LNCaP clone FGC (cell line): ENCODE results near the gene ZNF585A.
A peak's percentile ranks its signal among the peaks of the same experiment; 100 is the strongest.

Source experiments
- DNase-seq: peaks from one replicate; pipeline ENCODE4 v3.0.0-alpha.2; 2011; ENCODE audit warnings: low read depth
- H3K4me3 ChIP-seq: 2 replicates; pipeline ENCODE4 v1.5.1; 2011; ENCODE audit warnings: mild to moderate bottlenecking, low read depth, low read length, control low read depth
- TF ChIP-seq, protein P1 (sequence below): IDR thresholded peaks from 2 replicates; pipeline ENCODE4 v1.5.1; 2012; ENCODE audit warnings: mild to moderate bottlenecking; ENCODE audit not compliant: control insufficient read depth, insufficient read depth; ENCODE audit errors: extremely low read depth

The ZNF585A gene

DNA sequence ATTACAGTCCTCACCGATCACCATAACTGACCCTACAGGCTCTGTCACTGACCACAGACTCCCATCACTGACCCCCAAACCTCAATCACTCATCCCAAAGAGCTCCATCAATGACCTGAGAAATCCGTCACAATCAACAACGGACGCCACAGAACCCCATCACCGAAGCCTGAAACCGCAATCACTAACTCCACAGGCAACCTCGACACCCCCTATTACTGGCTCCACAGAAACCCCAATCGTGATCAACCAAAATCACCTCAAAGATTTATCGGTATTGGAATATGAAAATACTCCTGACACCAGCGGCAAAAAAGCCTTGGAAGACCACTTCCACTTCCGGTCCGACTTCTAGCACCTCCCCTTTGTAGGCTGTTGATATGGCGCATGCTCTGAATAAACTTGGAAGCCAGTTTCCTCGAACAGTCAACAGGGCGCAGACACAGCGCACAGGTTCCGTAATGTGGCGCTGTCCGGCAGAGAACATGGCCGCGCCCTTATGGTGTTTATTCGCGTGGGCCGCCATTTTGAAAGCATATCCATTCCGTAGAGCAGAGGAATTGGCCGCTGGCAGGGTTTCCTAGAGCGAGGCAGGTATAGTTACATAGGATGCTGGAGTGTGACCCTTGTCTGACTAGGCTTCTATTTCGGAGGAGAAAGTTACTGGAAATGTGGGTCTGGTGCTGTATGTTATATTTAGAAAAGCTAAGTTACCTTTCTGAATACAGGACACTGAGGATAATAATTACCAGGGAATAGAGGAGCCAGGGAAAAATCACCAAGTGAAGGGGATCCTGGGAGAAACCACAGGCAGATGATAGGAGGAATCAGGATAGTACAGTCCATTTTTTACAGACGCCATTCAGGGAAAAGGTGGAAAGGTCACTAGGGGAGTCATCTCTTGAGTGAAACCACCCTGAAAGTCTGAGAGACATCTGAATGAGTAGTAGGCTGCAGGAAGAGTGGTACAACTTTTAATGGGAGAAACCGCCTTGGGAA is at the start of gene ZNF585A:
Gene ZNF585A (minus strand): TSS at position 328 of the 999 bp plus-strand sequence. CDS start 2,785 bp downstream, outside the sequence.
- peak within 1 kb of the TSS; percentile 95 for H3K4me3 ChIP-seq
- TF ChIP-seq, protein P1, sequence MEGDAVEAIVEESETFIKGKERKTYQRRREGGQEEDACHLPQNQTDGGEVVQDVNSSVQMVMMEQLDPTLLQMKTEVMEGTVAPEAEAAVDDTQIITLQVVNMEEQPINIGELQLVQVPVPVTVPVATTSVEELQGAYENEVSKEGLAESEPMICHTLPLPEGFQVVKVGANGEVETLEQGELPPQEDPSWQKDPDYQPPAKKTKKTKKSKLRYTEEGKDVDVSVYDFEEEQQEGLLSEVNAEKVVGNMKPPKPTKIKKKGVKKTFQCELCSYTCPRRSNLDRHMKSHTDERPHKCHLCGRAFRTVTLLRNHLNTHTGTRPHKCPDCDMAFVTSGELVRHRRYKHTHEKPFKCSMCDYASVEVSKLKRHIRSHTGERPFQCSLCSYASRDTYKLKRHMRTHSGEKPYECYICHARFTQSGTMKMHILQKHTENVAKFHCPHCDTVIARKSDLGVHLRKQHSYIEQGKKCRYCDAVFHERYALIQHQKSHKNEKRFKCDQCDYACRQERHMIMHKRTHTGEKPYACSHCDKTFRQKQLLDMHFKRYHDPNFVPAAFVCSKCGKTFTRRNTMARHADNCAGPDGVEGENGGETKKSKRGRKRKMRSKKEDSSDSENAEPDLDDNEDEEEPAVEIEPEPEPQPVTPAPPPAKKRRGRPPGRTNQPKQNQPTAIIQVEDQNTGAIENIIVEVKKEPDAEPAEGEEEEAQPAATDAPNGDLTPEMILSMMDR = no peak
- DNase-seq = peak; percentile 95

DNA sequence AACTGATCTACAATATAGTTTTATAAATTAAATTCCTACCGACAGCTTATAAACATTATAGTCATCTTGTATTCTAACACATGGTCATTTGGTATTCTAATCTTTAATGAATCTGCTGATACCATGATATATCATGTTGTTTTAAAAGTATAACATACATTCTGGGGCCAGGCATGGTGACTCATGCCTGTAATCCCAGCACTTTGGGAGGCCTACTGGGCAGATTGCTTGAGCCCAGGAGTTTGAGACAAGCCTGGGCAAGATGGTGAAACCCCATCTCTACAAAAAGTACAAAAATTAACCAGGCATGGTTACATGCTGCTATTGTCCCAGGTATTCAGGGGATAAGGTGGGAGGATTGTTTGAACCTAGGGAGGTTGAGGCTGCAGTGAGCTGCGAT is 48.6 kb upstream of the ZNF585A start:
- DNase-seq = no peak

DNA sequence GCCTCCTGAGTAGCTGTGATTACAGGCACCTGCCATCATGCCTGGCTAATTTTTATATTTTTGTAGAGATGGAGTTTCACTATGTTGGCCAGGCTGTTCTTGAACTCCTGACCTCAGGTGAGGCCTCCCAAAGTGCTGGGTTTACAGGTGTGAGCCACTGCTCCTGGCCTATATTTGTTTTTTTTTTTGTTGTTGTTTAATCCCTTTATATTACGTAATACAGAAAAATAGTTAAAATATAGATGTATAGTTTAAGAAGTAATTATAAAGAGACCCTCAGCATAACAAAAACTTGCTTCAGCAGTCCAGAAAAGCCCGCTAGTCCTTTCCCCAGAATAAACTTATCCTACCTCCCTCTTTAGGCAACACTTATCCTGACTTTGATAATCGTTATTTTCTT is 47.9 kb upstream of the ZNF585A start:
- H3K4me3 ChIP-seq = no peak overlapping the region
- no peak for DNase-seq
- TF ChIP-seq, protein P1 = no peak

More for the DNA sequence above, 48.6 kb upstream of the ZNF585A start:
- H3K4me3 ChIP-seq = no peak overlapping the region
- TF ChIP-seq, protein P1 = no peak

DNA sequence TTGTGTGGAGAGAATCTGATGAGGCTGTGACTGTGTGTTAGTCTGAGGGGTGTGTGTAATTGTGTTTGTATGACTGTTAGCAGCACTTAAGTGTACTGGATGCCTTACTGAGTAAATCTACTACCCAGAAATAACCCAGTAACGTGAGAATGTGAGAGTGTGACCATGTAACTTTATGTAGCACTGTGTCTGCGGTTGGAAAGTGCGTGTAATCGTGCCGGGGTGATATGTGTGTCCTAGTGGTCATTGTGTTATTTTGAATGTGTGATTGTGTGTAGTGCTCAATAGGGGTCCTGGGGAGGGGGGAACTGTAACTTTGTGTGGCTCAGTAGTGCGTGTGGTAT is 46.1 kb upstream of the ZNF585A start:
- DNase-seq = no peak
- peak overlapping the region; percentile 90 for H3K4me3 ChIP-seq
- TF ChIP-seq, protein P1 = no peak

DNA sequence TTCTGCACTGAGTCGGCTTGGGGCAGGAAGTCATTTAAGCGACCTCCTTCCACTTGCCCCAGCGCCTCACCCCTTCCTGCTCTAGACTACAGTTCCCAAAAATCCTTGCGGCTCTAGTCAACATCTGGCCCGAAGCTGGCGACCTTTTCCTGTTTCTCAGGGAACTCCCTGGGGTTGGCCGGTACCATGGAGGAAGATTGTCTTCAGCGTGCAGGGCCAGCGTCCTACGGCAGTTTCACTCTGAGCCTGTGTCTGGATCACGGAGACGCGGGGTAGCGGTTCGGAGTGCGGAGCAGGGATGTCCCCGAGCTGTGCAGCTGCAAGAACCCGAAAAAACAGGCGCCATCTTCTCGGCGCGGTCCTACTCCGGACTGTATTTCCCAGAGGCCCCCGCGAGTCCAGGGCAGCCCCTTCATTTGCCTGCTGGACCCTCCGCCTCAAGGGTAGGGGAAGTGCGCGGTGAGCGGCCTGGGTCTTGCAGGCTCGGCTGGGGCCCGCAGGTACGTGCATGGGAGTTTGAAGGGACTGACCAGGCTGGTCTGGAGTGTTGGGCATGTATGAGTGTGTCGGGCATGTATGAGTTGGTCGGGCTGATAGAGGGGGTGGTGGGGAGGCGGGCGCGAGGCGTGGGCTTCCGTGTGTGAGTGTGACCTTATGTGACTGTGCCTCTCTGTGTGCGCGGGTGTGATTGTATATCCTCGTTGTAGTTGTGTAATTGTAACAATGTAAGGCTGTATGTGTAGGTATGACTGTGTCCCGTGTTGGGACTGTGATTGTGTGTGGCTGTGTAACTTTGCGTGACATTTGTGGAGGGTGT is 45.5 kb upstream of the ZNF585A start, which contains the start of gene ZNF383:
Gene ZNF383 (plus strand): TSS at position 440 of the 817 bp plus-strand sequence. CDS start 12,240 bp downstream, outside the sequence.
- DNase-seq = peak; percentile 83
- H3K4me3 ChIP-seq = peak within 1 kb of the TSS; percentile 90
- TF ChIP-seq, protein P1 = no peak

DNA sequence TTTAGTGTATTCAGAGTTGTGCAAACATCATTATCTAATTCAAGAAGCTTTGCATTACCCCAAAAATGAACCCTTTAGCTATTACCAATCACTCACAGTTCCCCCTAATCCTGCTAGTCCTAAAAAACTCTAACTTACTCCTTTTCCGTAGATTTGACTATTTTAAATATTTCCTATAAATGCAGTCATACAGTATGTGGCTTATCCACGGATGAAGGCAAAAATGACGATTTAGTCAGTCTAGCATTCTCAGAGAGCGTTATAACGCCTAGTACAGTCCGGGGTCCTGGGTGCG is 44.9 kb upstream of the ZNF585A start:
- TF ChIP-seq, protein P1 = no peak
- no peak for DNase-seq

More for the DNA sequence above, 44.9 kb upstream of the ZNF585A start:
- H3K4me3 ChIP-seq = peak overlapping the region; percentile 90
